Stimulated activated CD4-positive, alpha-beta T cell treated with anti-CD3 and anti-CD28 coated beads, TNF-alpha, amount 100 ng/mL, for 1 hour (primary cell): ENCODE measurements around the gene FGF10.

Experiments
- DNase-seq, 3 donors: peaks; one replicate each; pipeline ENCODE4 v3.0.0-alpha.2; 2020; ENCODE audit warnings: low read depth in 3 of 3, low spot score in 1 of 3

Gene FGF10

GRCh38 chr5:44260793-44261192, 128.4 kb downstream of the FGF10 start:
- no peak for DNase-seq

GRCh38 chr5:44257653-44258365, 131.4 kb downstream of the FGF10 start:
- DNase-seq: no peak

- no peak for DNase-seq
Observed at GRCh38 chr5:44257221-44257620, 132.0 kb downstream of the FGF10 start.
